Measurements from ENCODE around the gene FNDC3B. TPM values are rescaled to one million over a fixed set of nuclear protein-coding genes. Genes with fewer than 3 reads are reported as not detected.

The FNDC3B gene
- total and polyA plus RNA-seq, 2 of the 8 experiments (the other 6 are each of a cell fraction or from before 2014, with no cell fraction given) = 14.1 to 44.4 TPM

DNA sequence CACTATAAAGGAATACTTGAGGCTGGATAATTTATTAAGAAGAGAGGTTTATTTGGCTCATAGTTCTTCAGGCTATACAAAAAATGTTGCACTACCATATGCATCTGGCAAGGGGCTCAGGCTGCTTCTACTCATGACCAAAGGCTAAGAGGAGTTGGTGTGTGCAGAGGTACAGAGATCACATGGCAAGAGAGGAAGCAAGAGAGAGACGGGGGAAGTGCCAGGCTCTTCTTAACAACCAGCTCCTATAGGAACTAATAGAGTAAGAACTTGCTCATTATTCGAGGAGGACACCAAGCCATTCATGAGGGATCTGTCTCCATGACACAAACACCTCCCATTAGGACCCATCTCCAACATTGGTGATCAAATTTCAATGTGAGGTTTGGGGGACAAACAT is 6.0 kb upstream of the FNDC3B start:
- Histone ChIP-seq H3K4me1 (replicated peaks in 1 of 4; ENCODE audit: control insufficient read depth in 3 of 4, insufficient read depth in 4 of 4, low read length in 3 of 4) (no peaks in the 10 kb centered on the region), H3K27me3 (replicated peaks in 1 of 4; ENCODE audit: control insufficient read depth in 3 of 4, extremely low read depth in 1 of 4, insufficient read depth in 3 of 4, low read length in 3 of 4) (no peaks in the 10 kb centered on the region), H3K23ac (ENCODE audit: insufficient read length) (no peak overlapping the region), H3K4ac (replicated peaks; ENCODE audit: insufficient read length, low read depth, low read length) (no peak overlapping the region), H3K79me2 (ENCODE audit: control insufficient read depth in 1 of 2, insufficient read depth in 2 of 2, low read length in 2 of 2) (no peaks in the 10 kb centered on the region), H2AK5ac (ENCODE audit: low read depth, low read length) (no peak overlapping the region), H3K4me2 (ENCODE audit: insufficient read depth in 1 of 2, low read depth in 2 of 2, low read length in 2 of 2) (no peak overlapping the region), H3K18ac (ENCODE audit: extremely low read depth, low read length) (no peak overlapping the region), H3K36me3 (ENCODE audit: control insufficient read depth in 2 of 4, insufficient read depth in 4 of 4, low read length in 3 of 4) (no peaks in the 10 kb centered on the region), H2BK120ac (replicated peaks; ENCODE audit: low read depth, low read length) (no peak overlapping the region), H2BK12ac (ENCODE audit: low read depth, low read length) (no peak overlapping the region), H2BK15ac (ENCODE audit: low read length) (no peak overlapping the region), H2BK20ac (ENCODE audit: low read length) (no peak overlapping the region), H3K9ac (replicated peaks in 1 of 4; ENCODE audit: extremely low read depth in 1 of 4, low read depth in 3 of 4, low read length in 3 of 4) (no peak overlapping the region), H4K20me1 (replicated peaks in 1 of 2; ENCODE audit: control insufficient read depth in 1 of 2, insufficient read depth in 2 of 2, low read length in 2 of 2) (no peaks in the 10 kb centered on the region), H3K23me2 (ENCODE audit: low read depth, low read length) (no peaks in the 10 kb centered on the region), H3K56ac (replicated peaks; ENCODE audit: insufficient read length, low read depth, low read length) (no peak overlapping the region), H3K79me1 (ENCODE audit: low read depth, low read length) (no peaks in the 10 kb centered on the region), H4K8ac (ENCODE audit: extremely low read depth, insufficient read depth, low read length) (no peak overlapping the region), H3K27ac (ENCODE audit: low read depth, low read length) (no peak overlapping the region), H2BK5ac (ENCODE audit: low read depth, low read length) (no peak overlapping the region), H2AFZ (ENCODE audit: low read length) (no peak overlapping the region), H3K4me3 (ENCODE audit: extremely low read depth in 1 of 4, insufficient read depth in 2 of 4, low read depth in 3 of 4, low read length in 4 of 4) (no peak overlapping the region), H4K91ac (replicated peaks; ENCODE audit: insufficient read length, low read length) (no peak overlapping the region), H3K9me3 (ENCODE audit: insufficient read depth in 2 of 2, low read depth in 1 of 2, low read length in 1 of 2) (no peaks in the 10 kb centered on the region), H4K5ac (ENCODE audit: insufficient read length, low read depth, low read length) (no peak overlapping the region), H3K14ac (ENCODE audit: insufficient read length) (no peak overlapping the region)
- 86% methylated on average over 2 of the region's 2 CpGs; no CpG with 5 or more reads in 1 of the 2 experiments for WGBS, 2 experiments (ENCODE audit: extremely low coverage in 1 of 2, insufficient coverage in 1 of 2, insufficient read length in 1 of 2, insufficient replicate concordance in 2 of 2, low coverage in 1 of 2, low lambda C conversion rate in 2 of 2, missing lambda C conversion rate in 1 of 2)
- FAIRE-seq (no peak), DNase-seq (ENCODE audit: low read depth in 1 of 2, low spot score in 2 of 2) (no peak)
- ChIA-PET POLR2A (ENCODE audit: partially characterized antibody) (interaction anchor here (1.6 kb wide), 1 partner anchor 9 kb away, joined by 3 read pairs; no protein-coding TSS in a partner anchor), CTCF (ENCODE audit: partially characterized antibody) (interaction anchor here (1.1 to 3.3 kb wide), 3 partner anchors 12 to 308 kb away, joined by 3 to 16 read pairs (median 3); no protein-coding TSS in a partner anchor)
- TF ChIP-seq SAP30 (IDR thresholded peaks at IDR 0.05; ENCODE audit: insufficient read depth, insufficient replicate concordance, low read length) = no peak
